GM18867 (cell line): ENCODE measurements around the gene SPEM3.

ENCODE experiments used
- ATAC-seq: cut with Tn5 transposase; IDR thresholded peaks from one replicate; pipeline ENCODE4 v1.9.1; 2021; ENCODE audit warnings: mild to moderate bottlenecking, moderate library complexity; ENCODE audit not compliant: unreplicated experiment

The SPEM3 gene

GRCh38 chr17:7440113-7440833 is 11.6 kb downstream of the SPEM3 start:
- no peak for ATAC-seq

- no peak for ATAC-seq
Observed at GRCh38 chr17:7440834-7441195, 12.2 kb downstream of the SPEM3 start.

DNA sequence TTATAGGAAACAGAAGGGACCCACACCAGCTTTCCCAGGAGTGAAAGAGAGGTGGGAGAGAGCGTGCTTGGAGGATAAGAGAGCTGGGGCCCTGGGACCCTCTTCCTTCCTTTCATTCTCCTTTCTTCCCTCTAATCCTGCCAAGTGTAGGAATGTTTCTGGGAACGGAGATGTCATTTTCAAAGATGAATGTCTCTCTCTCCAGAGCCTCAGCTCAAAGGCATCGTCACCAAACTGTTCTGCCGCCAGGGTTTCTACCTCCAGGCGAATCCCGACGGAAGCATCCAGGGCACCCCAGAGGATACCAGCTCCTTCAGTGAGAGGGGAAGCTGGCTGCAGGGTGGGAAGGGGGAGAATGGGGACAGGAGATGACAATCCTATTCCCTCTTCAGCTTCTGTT is 12.6 kb downstream of the SPEM3 start:
- ATAC-seq = no peak

DNA sequence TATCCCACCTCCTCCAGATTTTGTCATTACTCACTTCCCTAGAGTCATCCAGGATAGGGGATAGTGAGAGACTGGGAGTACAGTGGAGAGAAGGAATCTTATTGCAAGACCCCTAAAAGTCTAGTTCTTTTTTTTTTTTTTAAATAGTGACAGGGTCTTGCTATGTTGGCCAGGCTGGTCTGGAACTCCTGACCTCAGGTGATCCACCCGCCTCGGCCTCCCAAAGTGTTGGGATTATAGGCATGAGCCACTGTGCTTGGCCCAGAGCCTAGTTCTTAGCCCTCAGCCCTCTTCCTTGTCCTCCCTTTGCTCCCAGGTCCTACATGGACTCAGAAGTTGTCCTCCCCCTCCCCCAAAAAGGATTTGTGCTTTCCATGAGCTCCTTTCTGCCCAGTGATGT is 13.5 kb downstream of the SPEM3 start:
- ATAC-seq = no peak

DNA sequence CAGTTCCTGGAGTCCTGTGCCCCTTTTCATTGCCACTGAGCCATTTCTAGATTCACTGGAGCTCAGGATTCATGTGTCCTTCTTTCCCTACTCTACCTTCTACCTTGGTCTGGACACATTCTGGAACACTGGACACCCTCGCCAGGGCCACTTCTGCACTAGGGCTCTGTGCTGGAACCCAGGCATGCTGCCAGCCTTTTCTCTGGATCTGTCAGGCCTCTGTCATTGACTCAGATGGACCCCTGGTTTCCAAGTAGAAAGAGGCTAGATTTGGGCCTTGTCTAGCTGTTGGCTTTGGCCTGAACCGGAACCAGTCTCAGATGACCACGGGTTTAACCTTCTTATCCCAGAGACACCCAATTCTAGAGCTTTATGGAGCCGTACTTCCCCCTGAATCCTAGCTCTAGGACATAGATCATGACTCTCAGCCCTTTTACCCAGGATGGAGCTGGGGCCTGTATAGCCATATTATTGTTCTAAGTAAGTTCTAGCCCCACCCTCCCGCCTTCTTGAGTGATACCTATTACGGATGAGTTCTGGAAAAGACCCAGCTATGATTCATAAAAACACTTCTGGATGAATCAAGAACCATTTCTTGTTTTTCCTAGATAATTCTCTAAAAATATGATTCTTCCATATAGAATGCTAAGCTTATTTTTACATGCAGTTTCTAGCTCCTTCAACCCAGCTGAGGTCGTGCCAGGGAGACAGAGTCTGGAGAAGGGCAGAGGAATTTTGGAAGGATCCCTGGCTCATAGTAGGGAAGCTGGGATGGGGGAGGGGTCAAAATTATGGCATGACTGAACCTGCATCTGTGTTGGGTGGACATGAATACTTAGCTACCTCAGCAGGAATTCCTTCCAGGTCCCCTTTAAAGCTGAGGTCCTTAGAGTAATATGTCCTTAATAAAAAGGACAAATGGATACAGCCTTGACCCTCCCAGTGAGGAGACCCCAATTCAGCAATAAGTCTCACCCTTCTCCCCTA is 15.1 kb downstream of the SPEM3 start:
- no peak for ATAC-seq

GRCh38 chr17:7444682-7445618 is 16.3 kb downstream of the SPEM3 start, which contains the start of gene CHRNB1:
Gene CHRNB1 (plus strand): TSS chr17:7445061. CDS start chr17:7445128, 67 bp downstream.
- no peak for ATAC-seq

DNA sequence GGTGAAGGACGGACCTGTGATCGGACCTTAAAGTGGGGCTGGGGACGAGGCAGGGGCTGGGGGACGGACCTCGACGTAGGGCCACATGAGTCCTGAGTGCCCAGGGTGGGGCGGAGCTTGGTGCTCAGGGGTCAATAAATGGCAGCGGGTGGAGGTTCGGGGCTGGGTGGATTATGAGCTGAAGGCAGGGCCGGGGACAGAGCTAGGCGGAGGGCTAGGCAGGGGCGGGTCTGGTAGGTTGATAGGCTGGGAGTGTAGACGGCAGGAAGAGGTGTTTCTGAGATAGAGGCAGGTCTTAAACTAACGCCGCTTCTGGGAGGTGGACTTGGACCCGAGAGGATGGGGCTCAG is 16.9 kb downstream of the SPEM3 start:
- ATAC-seq = no peak

- no peak for ATAC-seq
Observed at GRCh38 chr17:7448461-7448860, 19.8 kb downstream of the SPEM3 start.

DNA sequence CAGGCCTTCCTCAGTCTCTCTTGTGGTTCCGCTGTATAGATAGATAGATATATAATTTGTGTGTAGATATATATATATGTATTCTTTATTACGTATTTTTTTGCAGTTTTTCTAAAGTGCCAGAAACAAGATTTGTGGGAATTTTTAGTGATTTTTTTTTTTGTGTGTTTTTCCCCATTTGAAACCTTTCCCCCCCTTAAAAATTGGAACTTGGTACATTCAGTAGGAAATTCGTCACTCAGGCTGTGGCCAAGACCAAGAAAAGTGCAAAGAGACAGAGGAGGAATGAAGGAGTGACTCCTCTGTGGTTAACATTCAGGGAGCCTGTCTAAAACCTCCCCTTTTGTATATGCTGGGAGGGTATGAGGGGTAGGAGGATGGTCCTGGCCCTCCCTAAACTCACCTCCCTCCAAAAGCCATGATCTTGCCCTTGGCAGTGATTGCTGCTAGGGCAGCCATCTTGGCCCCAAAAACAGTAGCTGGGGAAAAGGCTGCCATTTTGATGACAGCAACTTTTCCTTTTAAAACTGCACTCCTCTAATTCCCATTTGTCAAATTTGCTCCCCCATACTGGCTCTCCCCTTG is 31.4 kb downstream of the SPEM3 start:
- no peak for ATAC-seq

GRCh38 chr17:7460850-7461660 is 32.4 kb downstream of the SPEM3 start:
- ATAC-seq = no peak

GRCh38 chr17:7462474-7463371 is 34.1 kb downstream of the SPEM3 start:
- no peak for ATAC-seq

DNA sequence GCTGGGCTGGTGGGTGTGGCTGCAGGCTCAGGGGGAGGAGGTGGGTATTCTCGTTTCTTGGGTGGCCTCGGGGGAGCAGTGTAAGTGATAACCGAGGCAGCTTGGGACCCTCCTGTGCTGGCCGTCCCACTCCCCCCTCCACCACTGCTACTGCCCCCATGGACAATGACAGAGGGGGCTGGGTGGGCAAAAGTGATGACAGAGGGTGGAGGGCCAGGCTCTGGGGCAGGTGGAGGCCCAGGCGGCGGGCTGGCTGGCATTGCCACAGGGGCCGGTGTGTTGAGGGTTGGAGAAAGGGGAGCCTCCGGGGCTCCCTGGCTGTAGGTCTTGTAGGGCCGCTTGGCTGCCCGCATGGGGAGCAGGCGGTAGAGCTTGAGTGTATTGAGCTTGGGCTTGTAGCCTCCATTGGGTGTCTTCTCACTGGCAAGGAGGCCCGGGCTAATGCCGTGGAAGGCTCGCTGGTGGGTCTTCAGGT is 34.8 kb downstream of the SPEM3 start:
- no peak for ATAC-seq

- no peak for ATAC-seq
Observed at GRCh38 chr17:7464081-7464480, 35.4 kb downstream of the SPEM3 start.

DNA sequence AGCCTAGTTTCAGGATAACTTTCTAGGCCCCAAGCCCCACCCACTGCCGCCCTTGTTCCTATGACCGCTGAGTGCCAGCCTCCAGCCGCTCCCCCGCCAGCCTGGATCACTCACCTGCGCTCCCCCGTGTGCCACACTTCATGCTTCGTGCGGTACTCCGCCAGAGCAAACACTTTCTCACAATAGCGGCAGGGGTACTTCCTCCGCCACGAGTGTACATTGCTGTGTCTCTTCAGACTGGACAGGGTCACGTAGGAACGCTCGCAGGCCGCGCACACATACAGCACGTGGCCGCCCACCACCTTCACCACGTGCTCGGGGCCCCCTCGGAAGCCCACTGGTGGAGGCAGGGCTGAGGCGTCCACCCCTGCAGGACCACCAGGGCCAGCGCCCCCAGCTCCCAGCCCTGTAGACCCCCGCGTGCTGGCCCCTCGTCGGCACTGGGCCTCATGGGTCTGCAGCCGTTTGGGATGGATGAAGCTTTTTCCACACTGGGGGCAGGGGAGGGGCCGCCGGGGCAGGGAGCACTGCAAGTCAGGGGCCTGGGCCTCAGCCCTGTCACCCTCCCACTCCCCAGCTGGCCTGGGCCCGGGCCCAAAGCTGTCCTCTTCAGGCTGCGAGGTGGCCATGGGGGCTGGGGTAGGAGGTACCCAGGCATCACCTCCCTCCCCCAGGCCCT is 37.1 kb downstream of the SPEM3 start:
- ATAC-seq = no peak

GRCh38 chr17:7466318-7466638 is 37.6 kb downstream of the SPEM3 start:
- ATAC-seq = no peak

- ATAC-seq = no peak
Observed at GRCh38 chr17:7466639-7467341, 38.1 kb downstream of the SPEM3 start.

DNA sequence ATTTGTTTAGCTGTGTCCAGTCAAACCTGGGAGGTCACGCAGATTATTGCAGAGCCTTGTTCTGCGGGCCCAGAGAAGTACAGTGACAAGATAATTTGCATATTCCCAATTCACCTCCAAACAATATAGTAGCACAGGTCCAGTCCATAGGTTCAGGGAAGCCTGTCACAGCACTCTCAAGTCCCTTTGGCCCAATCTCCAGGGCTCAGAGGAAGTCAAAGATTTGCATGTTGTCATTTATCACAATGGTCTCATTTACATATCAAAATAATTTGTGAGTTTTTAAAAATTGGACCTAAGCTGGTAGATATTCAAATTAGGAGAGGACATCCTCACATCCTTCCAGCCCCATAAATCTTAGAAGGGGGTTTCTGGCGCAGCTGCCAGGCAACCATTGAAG is 38.8 kb downstream of the SPEM3 start:
- no peak for ATAC-seq

DNA sequence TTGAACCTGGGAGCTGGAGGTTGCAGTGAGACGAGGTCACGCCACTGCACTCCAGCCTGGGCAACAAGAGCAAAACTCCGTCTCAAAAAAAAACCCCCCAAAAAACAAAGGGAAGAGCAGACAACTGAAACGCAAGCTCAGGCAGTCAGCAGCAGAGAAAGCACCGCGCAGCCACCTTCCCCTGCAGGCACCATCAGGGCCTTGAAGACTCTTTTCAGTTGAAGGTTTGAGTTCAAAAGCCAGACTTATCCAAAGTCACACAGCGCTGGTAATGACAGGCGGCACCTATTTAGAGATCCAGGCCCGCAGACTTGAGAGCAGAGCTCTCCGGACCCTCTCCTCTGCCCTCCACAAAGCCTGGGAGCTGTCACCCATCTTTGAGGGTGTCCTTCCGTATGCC is 39.6 kb downstream of the SPEM3 start:
- ATAC-seq = no peak
